Stimulated activated CD4-positive, alpha-beta T cell treated with anti-CD3 and anti-CD28 coated beads, TNF-alpha, amount 100 ng/mL, for 4 hours (primary cell): Measurements from ENCODE around the gene ABCF3.
"Not testable (repeated sequence)": the region's sequence is repeated elsewhere in the genome, so short reads cannot be mapped to it uniquely, and the experiment has no call there.

Experiments used
- DNase-seq, 3 experiments: peaks; one replicate each; pipeline ENCODE4 v3.0.0-alpha.2; 2020; ENCODE audit warnings: low read depth in 3 of 3

The ABCF3 gene, protein sequence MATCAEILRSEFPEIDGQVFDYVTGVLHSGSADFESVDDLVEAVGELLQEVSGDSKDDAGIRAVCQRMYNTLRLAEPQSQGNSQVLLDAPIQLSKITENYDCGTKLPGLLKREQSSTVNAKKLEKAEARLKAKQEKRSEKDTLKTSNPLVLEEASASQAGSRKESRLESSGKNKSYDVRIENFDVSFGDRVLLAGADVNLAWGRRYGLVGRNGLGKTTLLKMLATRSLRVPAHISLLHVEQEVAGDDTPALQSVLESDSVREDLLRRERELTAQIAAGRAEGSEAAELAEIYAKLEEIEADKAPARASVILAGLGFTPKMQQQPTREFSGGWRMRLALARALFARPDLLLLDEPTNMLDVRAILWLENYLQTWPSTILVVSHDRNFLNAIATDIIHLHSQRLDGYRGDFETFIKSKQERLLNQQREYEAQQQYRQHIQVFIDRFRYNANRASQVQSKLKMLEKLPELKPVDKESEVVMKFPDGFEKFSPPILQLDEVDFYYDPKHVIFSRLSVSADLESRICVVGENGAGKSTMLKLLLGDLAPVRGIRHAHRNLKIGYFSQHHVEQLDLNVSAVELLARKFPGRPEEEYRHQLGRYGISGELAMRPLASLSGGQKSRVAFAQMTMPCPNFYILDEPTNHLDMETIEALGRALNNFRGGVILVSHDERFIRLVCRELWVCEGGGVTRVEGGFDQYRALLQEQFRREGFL

DNA sequence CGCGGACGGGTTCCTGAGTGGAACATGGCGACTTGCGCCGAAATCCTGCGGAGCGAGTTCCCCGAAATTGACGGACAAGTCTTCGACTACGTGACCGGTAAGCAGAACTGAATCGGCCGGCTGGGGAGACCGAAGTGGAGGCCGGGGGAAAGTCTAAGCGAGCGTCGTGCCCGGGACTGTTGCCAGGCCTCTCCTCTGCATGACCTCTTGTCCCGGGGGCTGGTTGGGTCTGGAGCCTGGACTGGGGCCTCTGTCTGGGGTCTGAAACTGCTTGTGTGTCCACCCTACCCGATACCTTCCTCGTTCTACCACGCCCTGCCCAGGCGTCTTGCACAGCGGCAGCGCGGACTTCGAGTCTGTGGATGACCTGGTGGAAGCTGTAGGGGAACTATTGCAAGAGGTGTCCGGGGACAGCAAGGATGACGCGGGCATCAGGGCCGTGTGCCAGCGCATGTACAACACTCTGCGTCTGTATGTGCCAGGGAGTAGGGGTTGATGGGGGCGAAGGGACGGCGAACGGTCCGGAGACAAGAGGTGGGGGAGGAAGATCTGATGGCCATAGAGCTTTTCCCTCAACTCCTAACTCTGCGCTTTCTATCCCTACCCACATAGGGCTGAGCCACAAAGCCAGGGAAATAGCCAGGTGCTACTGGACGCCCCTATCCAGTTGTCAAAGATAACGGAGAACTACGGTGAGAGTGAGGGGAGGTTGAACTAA lies at the start of gene ABCF3:
TSS of gene ABCF3 (plus strand) at position 16 of the 718 bp plus-strand sequence. CDS start at position 25, 9 bp downstream.
- no peak for DNase-seq

DNA sequence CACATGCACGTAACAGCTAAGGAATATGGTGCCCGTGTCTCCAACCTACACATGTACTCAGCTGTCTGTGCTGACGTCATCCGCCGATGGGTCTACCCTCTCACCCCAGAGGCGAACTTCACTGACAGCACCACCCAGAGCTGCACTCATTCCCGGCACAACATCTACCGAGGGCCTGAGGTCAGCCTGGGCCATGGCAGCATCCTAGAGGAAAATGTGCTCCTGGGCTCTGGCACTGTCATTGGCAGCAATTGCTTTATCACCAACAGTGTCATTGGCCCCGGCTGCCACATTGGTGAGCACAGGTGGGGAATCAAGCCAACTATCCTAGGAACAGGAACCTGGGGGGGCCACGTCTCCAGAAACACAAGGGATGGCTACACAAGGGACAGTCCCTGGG lies 45.6 kb upstream of the ABCF3 start:
- DNase-seq, result no peak

DNA sequence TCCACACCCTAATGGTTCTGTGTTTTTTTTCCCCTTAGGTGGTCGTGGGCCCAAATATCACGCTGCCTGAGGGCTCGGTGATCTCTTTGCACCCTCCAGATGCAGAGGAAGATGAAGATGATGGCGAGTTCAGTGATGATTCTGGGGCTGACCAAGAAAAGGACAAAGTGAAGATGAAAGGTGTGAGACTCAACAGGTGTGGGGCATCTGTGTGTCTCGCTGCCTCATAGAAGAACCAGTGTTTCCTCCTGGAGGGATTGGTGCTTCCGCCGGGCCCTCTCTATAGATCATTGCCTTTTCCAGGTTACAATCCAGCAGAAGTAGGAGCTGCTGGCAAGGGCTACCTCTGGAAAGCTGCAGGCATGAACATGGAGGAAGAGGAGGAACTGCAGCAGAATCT lies 43.8 kb upstream of the ABCF3 start:
- no peak for DNase-seq

DNA sequence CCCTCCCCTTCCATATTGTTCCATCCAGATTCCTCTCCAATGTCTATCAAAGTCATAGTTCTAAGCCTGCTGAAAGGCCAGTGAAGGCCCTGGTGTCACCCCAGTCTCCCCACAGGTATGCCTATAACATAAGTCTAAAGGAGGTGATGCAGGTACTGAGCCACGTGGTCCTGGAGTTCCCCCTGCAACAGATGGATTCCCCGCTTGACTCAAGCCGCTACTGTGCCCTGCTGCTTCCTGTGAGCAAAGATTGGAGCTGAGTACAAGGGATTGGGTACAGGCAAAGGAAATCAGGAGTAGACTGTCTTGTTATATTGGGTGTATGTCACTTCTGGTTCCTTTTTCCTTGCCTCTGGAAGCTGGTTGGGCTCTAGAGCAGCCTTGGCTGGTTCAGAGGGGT lies 42.7 kb upstream of the ABCF3 start:
- DNase-seq, result no peak

DNA sequence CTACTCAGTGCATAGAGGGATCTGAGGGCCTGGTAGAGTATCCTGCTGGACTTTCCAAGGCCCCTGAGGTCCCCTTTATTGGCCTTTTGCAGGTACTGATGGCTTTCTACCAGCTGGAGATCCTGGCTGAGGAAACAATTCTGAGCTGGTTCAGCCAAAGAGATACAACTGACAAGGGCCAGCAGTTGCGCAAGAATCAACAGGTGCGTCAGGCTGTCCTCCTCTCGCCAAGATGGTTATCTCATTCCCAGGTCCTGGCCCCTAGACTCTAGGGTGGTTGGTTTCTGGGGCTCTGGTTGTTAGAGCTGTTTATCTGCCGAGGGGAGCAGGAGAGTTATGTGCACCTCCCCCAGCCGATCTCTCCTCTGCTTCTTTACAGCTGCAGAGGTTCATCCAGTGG lies 41.5 kb upstream of the ABCF3 start:
- DNase-seq, result no peak

DNA sequence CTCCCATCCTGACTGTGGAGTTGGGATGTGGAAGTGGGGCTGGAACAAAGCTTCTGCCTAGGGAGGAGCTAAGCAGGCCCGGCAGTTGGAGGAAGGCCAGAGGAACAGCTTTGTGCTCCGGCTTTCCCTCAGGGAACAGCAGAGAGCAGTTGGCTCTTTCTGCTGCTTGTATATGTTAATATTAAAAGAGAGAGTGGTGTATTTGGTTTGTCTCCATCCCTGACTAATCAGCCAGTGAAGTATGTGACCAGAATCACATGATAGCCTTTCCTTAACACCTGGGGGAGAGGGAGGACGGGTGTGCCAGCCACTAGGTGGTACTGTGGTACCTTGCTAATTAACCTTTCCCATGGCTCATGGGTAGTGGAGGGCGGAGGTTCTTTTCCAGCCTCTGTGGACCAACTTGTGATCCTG lies 40.9 kb upstream of the ABCF3 start:
- no peak for DNase-seq

DNA sequence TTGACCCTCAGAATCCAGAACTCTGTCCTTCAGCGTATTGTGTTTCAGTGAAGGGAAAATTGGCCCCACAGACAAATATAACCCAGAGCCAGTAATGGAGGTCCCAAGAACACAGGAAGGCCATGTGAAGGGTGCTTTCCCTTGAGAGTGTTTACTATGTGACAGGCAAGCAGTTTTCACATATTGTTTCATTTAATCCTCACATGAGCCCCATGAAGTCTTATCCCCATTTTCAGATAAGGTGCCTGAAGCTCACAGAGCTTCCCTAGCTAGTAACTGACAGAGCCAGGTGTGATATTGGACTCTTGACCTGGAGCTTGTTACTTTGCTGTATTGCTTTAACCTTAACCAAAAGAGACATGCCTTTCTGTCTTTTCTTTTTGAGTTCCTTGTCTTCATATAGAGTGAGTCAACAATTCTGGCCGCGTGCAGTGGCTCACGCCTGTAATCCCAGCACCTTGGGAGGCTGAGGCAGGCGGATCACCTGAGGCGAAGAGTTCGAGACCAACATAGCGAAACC lies 40.2 kb upstream of the ABCF3 start:
- no peak for DNase-seq

DNA sequence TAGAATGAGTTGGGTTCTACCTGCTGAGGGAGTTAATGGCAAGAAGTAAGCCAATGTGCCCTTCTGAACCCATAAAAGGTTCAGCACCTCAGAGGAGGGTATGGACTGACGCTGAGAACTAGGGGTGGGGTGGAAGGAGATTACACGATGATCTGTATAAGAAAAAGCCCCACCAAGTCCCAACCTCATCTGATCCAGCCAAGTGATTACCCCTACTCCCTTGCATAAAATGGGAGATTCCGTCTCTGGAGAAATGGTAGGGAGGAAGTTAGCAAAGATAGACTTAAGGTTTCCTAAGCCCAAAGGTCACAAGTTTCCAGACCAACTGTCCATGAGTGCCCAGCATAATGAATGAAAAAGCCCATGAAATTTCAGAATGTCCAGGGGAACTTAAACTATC lies 37.9 kb upstream of the ABCF3 start:
- no peak for DNase-seq

DNA sequence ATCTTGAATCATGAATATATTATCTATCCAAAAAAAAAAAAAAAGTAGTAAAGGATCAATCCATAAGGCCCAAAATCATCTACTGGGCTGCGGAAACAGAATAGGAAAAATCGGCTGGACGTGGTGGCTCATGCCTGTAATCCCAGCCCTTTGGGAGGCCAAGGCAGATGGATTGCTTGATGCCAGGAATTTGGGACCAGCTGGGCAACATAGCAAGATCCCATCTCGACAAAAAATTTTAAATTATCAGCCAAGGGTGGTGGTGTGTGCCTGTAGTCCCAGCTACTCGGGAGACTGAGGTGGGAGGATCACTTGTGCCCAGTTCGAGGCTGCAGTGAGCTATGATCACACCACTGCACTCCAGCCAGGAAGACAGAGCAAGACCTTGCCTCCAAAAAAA lies 36.9 kb upstream of the ABCF3 start:
- no peak for DNase-seq

DNA sequence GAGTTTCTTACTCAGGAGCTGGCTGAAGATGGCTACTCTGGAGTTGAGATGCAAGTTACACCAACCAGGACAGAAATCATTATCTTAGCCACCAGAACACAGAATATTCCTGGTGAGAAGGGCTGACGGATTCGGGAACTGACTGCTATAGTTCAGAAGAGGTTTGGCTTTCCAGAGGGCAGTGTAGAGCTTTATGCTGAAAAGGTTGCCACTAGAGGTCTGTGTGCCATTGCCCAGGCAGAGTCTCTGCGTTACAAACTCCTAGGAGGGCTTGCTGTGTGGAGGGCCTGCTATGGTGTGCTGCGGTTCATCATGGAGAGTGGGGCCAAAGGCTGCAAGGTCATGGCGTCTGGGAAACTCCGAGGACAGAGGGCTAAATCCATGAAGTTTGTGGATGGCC lies 36.2 kb upstream of the ABCF3 start:
- not testable (repeated sequence) for DNase-seq

DNA sequence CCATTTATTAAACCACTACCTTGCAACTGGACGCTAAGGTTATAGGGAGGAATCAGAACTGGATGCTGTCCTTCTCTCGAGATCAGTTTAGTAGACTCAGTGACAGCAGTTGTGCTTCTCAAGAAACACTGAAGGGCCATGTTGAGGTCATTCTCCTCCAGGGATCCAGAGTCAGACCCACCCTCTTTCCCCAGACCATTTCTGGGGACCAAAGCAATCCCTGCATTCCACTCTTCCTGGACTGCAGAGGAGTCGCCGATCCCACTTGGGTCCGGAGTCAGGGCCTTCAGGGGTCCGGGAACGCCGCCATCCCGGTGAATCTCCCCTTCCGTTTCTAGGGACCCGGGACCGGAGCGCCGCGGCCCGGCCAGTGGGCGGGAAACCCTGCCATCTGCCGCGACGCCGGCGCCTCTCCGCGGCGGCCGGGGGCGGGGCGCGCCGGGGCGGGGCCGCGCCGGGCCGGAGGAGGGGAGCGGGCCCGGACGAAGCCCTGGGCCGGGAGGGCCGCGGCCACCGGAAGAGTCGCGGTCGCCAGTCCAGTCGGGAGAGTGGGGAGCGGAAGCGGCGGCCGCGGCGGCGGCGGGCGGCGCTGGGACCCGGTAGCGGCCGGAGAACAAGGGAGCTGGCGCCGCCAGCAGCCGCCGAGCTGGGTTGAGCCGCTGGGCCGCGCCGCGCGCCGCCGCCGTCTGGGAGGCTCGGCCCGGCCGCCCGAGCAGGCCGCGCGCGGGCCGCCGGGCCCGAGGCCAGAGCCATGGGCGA lies 30.9 kb upstream of the ABCF3 start, which contains the start of gene DVL3:
TSS of gene DVL3 (plus strand) at position 493 of the 759 bp plus-strand sequence. CDS start at position 752, 259 bp downstream.
- DNase-seq, result no peak

DNA sequence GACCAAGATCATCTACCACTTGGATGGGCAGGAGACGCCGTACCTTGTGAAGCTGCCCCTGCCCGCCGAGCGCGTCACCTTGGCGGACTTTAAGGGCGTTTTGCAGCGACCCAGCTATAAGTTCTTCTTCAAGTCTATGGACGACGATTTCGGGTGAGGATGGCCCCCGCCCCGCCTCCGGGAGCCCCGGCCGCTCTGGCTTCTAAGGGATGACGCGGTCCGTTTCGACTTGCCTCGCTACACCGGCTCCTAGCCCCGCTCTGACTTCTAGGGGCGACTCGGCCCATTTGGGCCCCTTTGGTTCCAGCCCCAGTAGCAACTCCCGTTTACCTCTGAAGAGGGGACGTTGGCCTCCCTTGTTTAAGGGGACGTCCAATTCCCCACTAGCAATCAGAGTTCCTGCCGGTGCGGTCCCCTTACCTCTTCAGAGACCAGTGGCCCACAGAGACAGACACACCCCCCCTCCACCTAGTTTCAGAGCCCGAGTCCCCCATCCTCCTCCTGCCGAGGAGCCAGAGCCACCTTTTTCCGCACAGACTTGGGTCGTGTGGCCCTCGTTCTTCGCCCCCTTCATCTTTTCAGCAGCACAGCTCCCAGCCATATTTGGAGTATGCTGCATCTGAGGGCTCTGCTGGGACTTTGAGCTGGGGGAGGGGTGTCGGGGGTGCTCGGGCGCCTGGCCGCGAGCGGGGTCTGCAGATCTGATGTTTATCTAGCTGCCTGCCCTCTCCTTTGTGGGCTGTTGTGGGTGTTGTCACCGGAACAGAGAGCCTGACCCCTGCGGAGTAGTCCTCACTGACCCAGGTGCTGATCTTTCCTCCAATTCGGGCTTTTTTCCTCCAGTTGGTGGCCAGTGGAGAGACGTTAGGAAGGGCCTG lies 30.1 kb upstream of the ABCF3 start:
- no peak for DNase-seq

DNA sequence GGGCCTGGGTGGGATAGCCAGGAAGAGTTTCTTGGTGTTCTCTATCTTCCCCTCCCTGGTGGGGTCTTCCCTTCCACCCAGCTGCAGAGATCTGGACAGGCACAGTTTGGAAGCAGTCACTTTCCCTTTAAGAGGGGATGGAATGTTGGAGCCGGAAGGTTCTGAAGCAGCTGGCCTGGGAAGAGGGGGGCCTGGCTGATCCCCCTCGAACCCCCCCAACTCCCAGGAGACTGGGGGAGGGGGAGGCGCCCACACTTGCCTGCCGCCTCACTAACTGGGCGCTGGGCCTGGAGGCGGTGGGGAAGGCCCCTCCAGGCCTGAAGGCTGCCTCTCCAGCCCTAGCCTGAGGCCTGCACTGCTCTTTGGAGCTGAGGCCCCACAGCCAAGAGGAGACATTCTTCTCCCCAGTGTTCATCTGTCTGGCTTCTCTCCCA lies 29.5 kb upstream of the ABCF3 start:
- no peak for DNase-seq

DNA sequence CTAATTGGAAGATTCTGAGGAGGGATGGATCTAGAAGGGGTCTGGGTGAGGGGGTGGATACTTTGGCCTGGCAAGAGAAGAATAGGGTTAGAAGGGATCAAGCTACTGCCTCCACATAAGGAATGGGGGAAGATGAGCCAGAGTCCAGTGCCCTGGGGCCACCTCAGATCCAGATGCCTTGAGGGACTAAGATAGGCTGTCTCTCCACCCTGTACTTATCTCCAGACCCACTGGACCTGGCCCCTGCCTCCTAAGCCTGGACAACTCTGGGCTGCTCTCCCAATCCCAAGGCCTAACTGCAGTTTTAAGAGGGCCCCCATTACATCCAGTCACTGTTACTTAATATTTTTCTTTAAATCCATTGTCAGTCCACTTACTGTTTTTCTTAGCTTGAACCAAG lies 28.8 kb upstream of the ABCF3 start:
- DNase-seq, result no peak

DNA sequence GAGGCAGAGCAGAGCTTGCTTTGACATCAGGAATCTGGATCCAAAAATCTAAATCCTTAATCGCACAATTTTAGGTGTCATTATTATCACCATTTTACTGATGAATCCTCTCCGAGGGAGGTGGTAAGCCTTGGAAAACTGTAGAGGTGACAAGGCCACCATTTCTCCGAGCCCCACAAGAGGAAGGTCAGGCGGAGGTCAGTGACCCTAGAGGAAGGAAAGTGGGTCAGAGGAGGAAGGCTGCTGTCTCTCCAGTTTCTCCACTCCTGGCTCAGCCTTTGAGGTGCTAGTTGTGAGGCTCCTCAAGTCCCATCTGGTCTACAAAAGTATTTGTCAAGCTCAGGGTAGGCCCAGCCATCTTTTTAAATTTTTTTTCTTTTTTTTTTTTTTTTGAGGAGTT lies 27.6 kb upstream of the ABCF3 start:
- DNase-seq, result no peak

DNA sequence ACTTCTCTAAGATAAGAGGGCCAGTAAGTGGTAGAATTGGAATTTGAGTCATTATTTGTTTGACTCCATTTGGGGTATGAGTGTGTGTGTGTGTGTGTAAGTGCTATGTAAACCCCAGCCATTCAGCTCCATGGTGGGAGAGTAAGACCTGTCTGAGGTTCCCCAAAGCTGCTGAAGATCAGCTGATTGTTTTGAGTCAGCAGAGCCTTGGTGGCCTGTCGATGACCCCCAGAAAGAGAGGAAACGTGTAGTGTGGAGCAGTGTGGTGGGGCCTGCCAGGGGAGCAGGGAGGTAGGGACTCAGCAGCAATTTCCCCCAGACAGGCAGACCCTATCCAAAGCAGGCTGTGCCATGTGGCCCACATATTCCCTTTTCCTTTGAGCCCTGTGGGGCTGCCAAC lies 25.5 kb upstream of the ABCF3 start:
- no peak for DNase-seq

DNA sequence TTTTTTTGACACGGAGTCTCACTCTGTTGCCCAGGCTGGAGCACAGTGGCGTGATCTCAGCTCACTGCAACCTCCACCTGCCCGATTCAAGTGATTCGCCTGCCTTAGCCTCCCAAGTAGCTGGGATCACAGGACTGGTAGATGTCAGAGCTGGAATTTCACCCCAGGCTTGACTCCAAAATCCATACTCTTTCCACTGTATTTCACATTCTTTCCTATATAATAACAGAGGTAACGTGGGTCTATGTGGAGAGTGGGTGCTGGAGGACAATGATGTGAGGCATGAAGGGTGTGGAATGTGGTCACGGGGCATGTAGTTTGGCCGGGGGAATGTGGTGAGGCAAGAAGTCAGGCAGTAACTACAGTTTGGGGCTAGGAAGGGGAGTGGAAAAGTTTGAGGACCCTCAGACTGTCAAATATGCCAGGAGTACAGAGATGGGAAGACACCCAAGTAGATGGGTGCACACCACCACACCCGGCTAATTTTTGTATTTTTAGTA lies 23.4 kb upstream of the ABCF3 start:
- DNase-seq, result not testable (repeated sequence)

DNA sequence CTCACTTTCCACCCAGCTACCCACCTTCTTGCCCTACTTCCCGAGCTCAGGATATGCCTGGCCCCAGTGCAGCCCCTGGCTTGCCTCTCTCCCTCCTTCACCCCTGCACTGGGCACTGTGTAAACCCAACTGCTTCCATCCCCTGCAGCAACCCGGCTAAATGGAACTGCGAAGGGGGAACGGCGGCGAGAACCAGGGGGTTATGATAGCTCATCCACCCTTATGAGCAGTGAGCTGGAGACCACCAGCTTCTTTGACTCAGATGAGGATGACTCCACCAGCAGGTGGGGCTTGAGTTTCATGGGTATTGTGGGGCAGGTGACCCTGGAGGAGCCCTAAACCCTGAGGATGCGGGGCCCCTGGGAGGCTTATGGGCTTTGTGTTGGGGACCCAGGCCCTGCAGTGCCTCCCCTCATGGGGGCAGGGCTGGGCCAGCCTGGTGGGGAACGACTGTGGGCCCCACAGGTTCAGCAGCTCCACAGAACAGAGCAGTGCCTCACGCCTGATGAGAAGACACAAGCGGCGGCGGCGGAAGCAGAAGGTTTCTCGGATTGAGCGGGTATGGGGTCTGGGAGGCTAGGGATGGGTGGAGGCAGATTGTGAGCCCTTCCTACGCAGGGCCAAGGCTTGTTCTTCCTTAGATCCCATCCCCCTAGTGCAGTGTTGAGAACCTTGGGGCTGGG lies 21.2 kb upstream of the ABCF3 start:
- DNase-seq, result no peak

DNA sequence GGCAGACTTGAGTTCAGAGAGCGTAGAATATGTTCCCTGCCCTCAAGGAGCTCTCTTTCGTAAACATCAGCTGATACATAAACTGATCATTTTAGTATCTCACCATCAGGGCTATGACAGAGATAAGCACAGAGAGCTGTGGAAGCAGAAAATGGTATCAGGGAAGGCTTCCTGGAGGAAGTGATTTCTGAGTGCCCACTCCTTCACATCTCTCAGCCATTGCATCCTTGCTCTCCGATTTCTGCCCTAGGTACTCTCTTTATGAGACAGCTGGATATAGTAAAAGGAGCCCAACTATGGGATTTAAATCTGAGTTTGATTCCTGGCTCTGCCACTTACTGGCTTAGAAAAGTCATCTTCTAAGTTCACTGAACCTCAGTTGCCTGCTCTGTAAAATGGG lies 20.5 kb upstream of the ABCF3 start:
- no peak for DNase-seq

DNA sequence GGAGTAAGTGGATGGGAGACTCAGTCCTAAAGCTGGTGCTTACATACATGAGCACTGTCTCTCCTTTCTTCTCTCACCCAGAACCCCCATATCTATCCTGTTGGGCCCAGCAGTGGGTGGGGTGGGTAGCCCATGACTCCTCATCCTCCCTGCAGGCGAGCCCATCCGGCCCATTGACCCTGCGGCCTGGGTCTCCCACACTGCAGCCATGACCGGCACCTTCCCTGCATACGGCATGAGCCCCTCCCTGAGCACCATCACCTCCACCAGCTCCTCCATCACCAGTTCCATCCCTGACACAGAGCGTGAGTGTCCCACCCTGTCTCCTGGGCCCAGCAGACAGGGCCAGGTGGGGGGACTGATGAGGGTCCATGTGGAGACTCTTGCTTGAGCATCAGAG lies 19.3 kb upstream of the ABCF3 start:
- DNase-seq, result no peak
